GM12878 (cell line): Measurements from ENCODE around the gene IFITM2. TPM values are rescaled to one million over a fixed set of nuclear protein-coding genes. Genes with fewer than 3 reads are reported as not detected.

Experiments
- ATAC-seq: fragments of 200-7000 bp; cut with Tn5 transposase; 3 replicates; pipeline ENCODE4 v1.9.1; 2020; ENCODE audit warnings: mild to moderate bottlenecking, moderate library complexity
- BruUV-seq: library from RNA; stranded (reverse); fragments of 400-500 nt; replicated peaks from 2 replicates; lab custom pipeline; 2021; lab: Mats Ljungman, UMichigan
- CTCF ChIA-PET: fragments of 300-600 bp; sonication (Branson Sonifier 250); formaldehyde crosslinking; extraction: SDS; loops from one replicate; lab custom pipeline; 2021; ENCODE audit warnings: inconsistent platforms; lab: Yijun Ruan, JAX
- POLR2A ChIA-PET: fragments of 350-600 bp; formaldehyde crosslinking; extraction: SDS; loops from one replicate; lab custom pipeline; 2021; ENCODE audit warnings: inconsistent platforms; lab: Charles Lee
- RAD21 ChIA-PET: fragments of 300-600 bp; sonication (Branson Sonifier 250); formaldehyde crosslinking; loops from one replicate; lab custom pipeline; 2023; ENCODE audit warnings: antibody characterized with exemption; ENCODE audit not compliant: unreplicated experiment; lab: Charles Lee
- SMC1A ChIA-PET: fragments of 300-600 bp; sonication (Branson Sonifier 250); formaldehyde crosslinking; loops from one replicate; lab custom pipeline; 2023; ENCODE audit not compliant: unreplicated experiment, uncharacterized antibody; lab: Charles Lee
- DNase-seq: peaks from one replicate; pipeline ENCODE4 v3.0.0-alpha.2; 2011; ENCODE audit warnings: low read depth, low spot score
- FAIRE-seq: peaks from 3 replicates; lab custom pipeline; 2011; peaks lifted over from hg19 to GRCh38; lab: Jason Lieb, UNC
- H2AFZ ChIP-seq: 2 replicates; pipeline ENCODE4 v1.6.0; 2011; ENCODE audit warnings: low read depth, low read length, control low read depth; ENCODE audit not compliant: control insufficient read depth
- H3K27ac ChIP-seq: 2 replicates; pipeline ENCODE4 v1.5.1; 2011; ENCODE audit warnings: control low read depth; ENCODE audit not compliant: control insufficient read depth, insufficient read depth
- H3K27me3 ChIP-seq, 2 experiments: replicated peaks in 1 of 2; 2 replicates each; pipeline versions ENCODE4 v1.6.0 to v1.6.1; 2011; ENCODE audit warnings: low read length in 1 of 2; ENCODE audit not compliant: control insufficient read depth in 2 of 2, insufficient read depth in 2 of 2
- H3K36me3 ChIP-seq, 2 experiments: 2 replicates each; pipeline ENCODE4 v1.5.1; 2011; ENCODE audit warnings: low read length in 1 of 2; ENCODE audit not compliant: control insufficient read depth in 2 of 2, insufficient read depth in 2 of 2
- H3K4me1 ChIP-seq: 2 replicates; pipeline ENCODE4 v1.6.1; 2011; ENCODE audit warnings: mild to moderate bottlenecking, low read length, moderate library complexity, mixed read lengths; ENCODE audit not compliant: control insufficient read depth, insufficient read depth
- H3K4me2 ChIP-seq: 2 replicates; pipeline ENCODE4 v1.6.0; 2011; ENCODE audit warnings: control low read depth; ENCODE audit not compliant: control insufficient read depth, insufficient read depth
- H3K4me3 ChIP-seq: fragments of 200-600 bp; sonication (generic); 2 replicates; pipeline ENCODE4 v1.5.1; 2016
- H3K79me2 ChIP-seq: 2 replicates; pipeline ENCODE4 v1.6.0; 2011; ENCODE audit warnings: low read length; ENCODE audit not compliant: control insufficient read depth, insufficient read depth
- H3K9ac ChIP-seq: 2 replicates; pipeline ENCODE4 v1.8.0; 2011; ENCODE audit warnings: low read length, control low read depth, mixed read lengths; ENCODE audit not compliant: control insufficient read depth, insufficient read depth
- H3K9me3 ChIP-seq: replicated peaks from 3 replicates; pipeline ENCODE4 v1.5.1; 2011; ENCODE audit warnings: mild to moderate bottlenecking, low read length; ENCODE audit not compliant: control insufficient read depth, insufficient read depth
- H4K20me1 ChIP-seq: 2 replicates; pipeline ENCODE4 v1.6.0; 2011; ENCODE audit not compliant: control insufficient read depth, insufficient read depth
- ATF3 ChIP-seq: IDR thresholded peaks from 2 replicates; pipeline ENCODE4 v1.6.1; 2011; ENCODE audit warnings: low read depth, mild to moderate bottlenecking, low read length, moderate library complexity, borderline replicate concordance; ENCODE audit errors: extremely low read depth
- MYB ChIP-seq: fragments of 150-350 bp; IDR thresholded peaks from 2 replicates; pipeline ENCODE4 v1.6.1; 2014; ENCODE audit warnings: mild to moderate bottlenecking, low read depth, low read length, borderline replicate concordance
- POLR2A ChIP-seq: IDR thresholded peaks from 2 replicates; pipeline ENCODE4 v1.6.1; 2011; ENCODE audit warnings: low read depth, mild to moderate bottlenecking, low read length
- RAD21 ChIP-seq: IDR thresholded peaks from 2 replicates; pipeline ENCODE4 v1.6.1; 2011; ENCODE audit warnings: mild to moderate bottlenecking, low read depth, low read length, moderate library complexity; ENCODE audit not compliant: insufficient read depth
- RUNX3 ChIP-seq: IDR thresholded peaks from 2 replicates; pipeline ENCODE4 v1.6.1; 2012; ENCODE audit warnings: low read length, inconsistent platforms
- ZNF384 ChIP-seq: IDR thresholded peaks from 2 replicates; pipeline ENCODE4 v1.6.1; 2012; ENCODE audit warnings: low read depth, mild to moderate bottlenecking, low read length, improper control_type of control experiment, borderline replicate concordance
- WGBS: methylation state at CpG from one replicate; pipeline ENCODE4 v1.1.6; 2016; ENCODE audit warnings: low lambda C conversion rate; ENCODE audit not compliant: insufficient replicate concordance, insufficient coverage; ENCODE audit errors: missing lambda C conversion rate; 5-methylcytosine and 5-hydroxymethylcytosine counted together
- in situ Hi-C: fragments of 300-500 bp; cut with MboI; formaldehyde crosslinking; loops from 9 replicates; pipeline ENCODE4 v1.14.3; 2018; ENCODE audit warnings: mixed read lengths
- intact Hi-C: fragments of 100-400 bp; cut with micrococcal nuclease; formaldehyde crosslinking; loops from one replicate; pipeline ENCODE4 v1.14.2; 2022; ENCODE audit not compliant: unreplicated experiment
- polyA plus RNA-seq, 11 experiments: library from polyadenylated mRNA; depleted of rRNA in 4 of 11; unstranded in 6 of 11; stranded (reverse) in 5 of 11; fragments of >200 nt; fragmentation: Nextera tagmentation in 4 of 11; fragmentation: Illumina TruSeq in 1 of 11; extraction: Ambion mirVana in 4 of 11; extraction: Trizol in 1 of 11; gene quantifications; 1 replicate in 1 of 11; 2 replicates in 10 of 11; pipeline versions ENCODE4 v1.2.1 to v1.2.3, GENCODE V29; 2011 to 2016; ENCODE audit warnings: inconsistent platforms in 2 of 11, missing spikeins in 2 of 11, low read depth in 1 of 11
- total RNA-seq, 4 experiments: library from RNA; depleted of rRNA in 3 of 4; stranded (reverse); fragments of >200 nt in 3 of 4; fragmentation: Illumina TruSeq in 1 of 4; extraction: Trizol in 1 of 4; gene quantifications; 2 replicates each; pipeline versions ENCODE4 v1.2.1 to v1.2.3, GENCODE V29; 2013 to 2021

Gene IFITM2
- total and polyA plus RNA-seq, 10 of the 15 experiments (the other 5 are each of a cell fraction or from before 2014, with no cell fraction given), result 116 to 3,672 (median 724) TPM

DNA sequence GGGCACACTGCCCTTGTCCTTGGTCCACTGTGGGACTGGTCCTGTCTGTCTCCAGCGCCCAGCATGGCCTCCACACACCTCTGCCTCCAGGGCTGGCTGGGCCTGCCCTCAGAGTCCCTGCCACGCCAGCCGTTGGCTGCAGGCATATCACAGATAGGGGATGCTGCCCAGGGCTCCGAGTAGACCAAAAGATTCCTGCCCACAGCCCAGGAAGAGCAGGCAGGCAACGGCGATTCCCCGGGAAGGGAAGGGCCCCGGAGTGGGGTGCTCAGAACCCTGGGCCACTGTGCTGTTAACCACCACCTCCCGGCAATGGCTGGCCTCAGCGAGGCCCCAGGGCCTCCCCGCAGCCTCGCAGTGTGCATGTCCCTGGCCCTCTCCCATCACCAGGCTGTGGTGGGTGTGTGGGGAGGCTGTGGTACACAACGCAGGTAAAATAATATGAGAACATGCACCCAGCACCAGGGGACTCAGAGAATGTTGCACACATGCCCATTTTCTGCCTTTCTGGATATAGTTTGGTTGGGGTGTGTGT is 10.5 kb upstream of the IFITM2 start (continued):
- TF ChIP-seq ATF3 (no peak), MYB (no peak), ZNF384 (no peak)

DNA sequence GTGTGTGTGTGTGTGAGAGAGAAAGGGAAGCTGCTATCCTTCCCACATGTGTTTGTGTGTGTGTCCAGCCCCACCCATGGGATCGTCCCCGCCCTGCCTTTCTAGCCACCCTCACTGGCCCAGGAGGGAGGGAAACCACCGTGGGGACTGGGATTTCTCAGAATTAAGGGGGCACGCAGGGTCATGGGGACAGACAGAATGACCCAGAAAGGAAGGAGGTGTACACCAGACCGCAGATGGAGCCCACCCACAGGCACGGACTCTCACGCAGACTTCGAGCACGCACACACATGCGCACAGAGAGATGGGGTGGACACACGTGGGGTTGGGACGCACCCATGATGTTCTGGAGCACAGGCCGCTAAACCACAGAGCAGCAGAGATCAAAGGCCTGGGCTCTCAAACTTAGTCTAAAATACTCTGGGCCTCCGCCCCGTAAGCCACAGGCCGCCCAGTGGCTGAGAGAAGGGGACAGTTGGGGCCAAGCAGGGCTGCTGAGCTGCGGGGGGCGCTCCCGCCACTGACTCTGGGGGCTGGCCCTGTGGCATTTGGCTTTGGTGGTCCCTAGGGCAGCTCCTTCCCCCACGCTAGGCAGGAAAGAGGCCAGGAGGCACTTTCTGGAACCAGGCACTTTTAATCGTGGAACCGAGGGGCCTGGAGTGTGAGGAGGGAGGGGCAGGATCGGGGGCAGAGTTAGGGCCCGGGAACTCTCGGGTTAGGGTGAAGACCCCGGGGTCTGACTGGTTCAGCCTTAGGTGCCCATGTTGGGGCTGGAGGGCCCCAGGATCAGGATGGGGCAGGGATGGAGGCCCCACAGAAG is 9.8 kb upstream of the IFITM2 start:
- no peak overlapping the region for H3K27ac ChIP-seq
- H3K27me3 ChIP-seq, result no peaks in the 10 kb centered on the region; a peak in 1 of 4 replicates
- 8% methylated on average over 24 of the region's 26 CpGs for WGBS
- in situ Hi-C loops, result no loop called here
- ATAC-seq, result peak; percentile 64
- no peak overlapping the region for H3K9ac ChIP-seq
- TF ChIP-seq RUNX3, result peak; percentile 57
- peak; percentile 36 for TF ChIP-seq POLR2A
- TF ChIP-seq RAD21, result no peak
- H3K4me2 ChIP-seq, result no peak overlapping the region
- ChIA-PET SMC1A (no interaction called here), POLR2A (no interaction called here), RAD21 (no interaction called here), CTCF (no interaction called here)
- no peaks in the 10 kb centered on the region for H3K9me3 ChIP-seq
- H3K4me3 ChIP-seq, result no peak overlapping the region
- H4K20me1 ChIP-seq, result no peaks in the 10 kb centered on the region
- H2AFZ ChIP-seq, result no peak overlapping the region
- intact Hi-C loops, result no loop called here
- H3K4me1 ChIP-seq, result peaks cover 3% of the 10 kb centered on the region
- FAIRE-seq, result no peak
- H3K79me2 ChIP-seq, result no peaks in the 10 kb centered on the region
- no peak for DNase-seq
- no peaks in the 10 kb centered on the region for H3K36me3 ChIP-seq
- BruUV-seq, result no TSS peak
